Amniotic epithelial cell (primary cell): Measurements from ENCODE around the gene PGAP6.
A peak's percentile ranks its signal among the peaks of the same experiment; 100 is the strongest.

ENCODE experiments used
- DNase-seq: peaks from one replicate; pipeline ENCODE4 v3.0.0-alpha.2; 2010; ENCODE audit warnings: low read depth

Gene PGAP6

GRCh38 chr16:324451-325334 lies 57.1 kb downstream of the PGAP6 start:
- peak; percentile 19 for DNase-seq

- no peak for DNase-seq
These were observed 57.7 kb downstream of the PGAP6 start for GRCh38 chr16:324201-324450.

GRCh38 chr16:322476-323143 lies 59.2 kb downstream of the PGAP6 start:
- DNase-seq: no peak

GRCh38 chr16:321532-321931 lies 60.2 kb downstream of the PGAP6 start:
- no peak for DNase-seq
